Measurements from ENCODE around the gene CALM1.

CALM1 gene

GRCh38 chr14:90421632-90422020 lies 24.8 kb downstream of the CALM1 start:
- TF ChIP-seq CTCF (conservative IDR thresholded peaks at IDR 0.05; ENCODE audit: low read length): no peak
- no peak for TF ChIP-seq EZH2phosphoT487 (IDR thresholded peaks at IDR 0.05; ENCODE audit: borderline replicate concordance)
- Histone ChIP-seq H4K20me1 (ENCODE audit: insufficient read depth, low read length, poor library complexity, severe bottlenecking) (no peaks in the 10 kb centered on the region), H3K9me3 (ENCODE audit: insufficient read depth, low read depth, low read length) (no peaks in the 10 kb centered on the region), H3K4me2 (ENCODE audit: low read depth, low read length, poor library complexity, severe bottlenecking) (no peak overlapping the region), H3K9ac (ENCODE audit: low read depth, low read length, poor library complexity, severe bottlenecking) (no peak overlapping the region), H3K79me2 (ENCODE audit: insufficient read depth, low read length) (no peaks in the 10 kb centered on the region), H3K27me3 (ENCODE audit: insufficient read depth, low read length, poor library complexity, severe bottlenecking) (no peaks in the 10 kb centered on the region), H3F3A (ENCODE audit: low read depth) (no peaks in the 10 kb centered on the region), H3K4me3 (ENCODE audit: low read length, poor library complexity, severe bottlenecking) (no peak overlapping the region), H2AFZ (ENCODE audit: low read length) (no peak overlapping the region), H3K9me2 (replicated peaks; ENCODE audit: low read depth, low read length) (no peaks in the 10 kb centered on the region), H3K36me3 (ENCODE audit: insufficient read depth, low read length) (no peaks in the 10 kb centered on the region), H3K4me1 (ENCODE audit: insufficient read depth, low read length, poor library complexity, severe bottlenecking) (no peaks in the 10 kb centered on the region)

GRCh38 chr14:90423166-90423565 lies 26.3 kb downstream of the CALM1 start:
- Histone ChIP-seq H2AFZ (ENCODE audit: low read length) (no peak overlapping the region), H3K79me2 (ENCODE audit: insufficient read depth, low read length) (no peaks in the 10 kb centered on the region), H3K36me3 (ENCODE audit: insufficient read depth, low read length) (no peaks in the 10 kb centered on the region), H3K4me1 (ENCODE audit: insufficient read depth, low read length, poor library complexity, severe bottlenecking) (no peaks in the 10 kb centered on the region), H3K4me3 (ENCODE audit: low read length, poor library complexity, severe bottlenecking) (no peak overlapping the region), H3K4me2 (ENCODE audit: low read depth, low read length, poor library complexity, severe bottlenecking) (no peak overlapping the region), H3K27me3 (ENCODE audit: insufficient read depth, low read length, poor library complexity, severe bottlenecking) (no peaks in the 10 kb centered on the region), H3K9me3 (ENCODE audit: insufficient read depth, low read depth, low read length) (no peaks in the 10 kb centered on the region), H3K9me2 (replicated peaks; ENCODE audit: low read depth, low read length) (no peaks in the 10 kb centered on the region), H3K9ac (ENCODE audit: low read depth, low read length, poor library complexity, severe bottlenecking) (no peak overlapping the region), H4K20me1 (ENCODE audit: insufficient read depth, low read length, poor library complexity, severe bottlenecking) (no peaks in the 10 kb centered on the region), H3F3A (ENCODE audit: low read depth) (no peaks in the 10 kb centered on the region)
- no peak for TF ChIP-seq EZH2phosphoT487 (IDR thresholded peaks at IDR 0.05; ENCODE audit: borderline replicate concordance)
- no peak for TF ChIP-seq CTCF (conservative IDR thresholded peaks at IDR 0.05; ENCODE audit: low read length)

- Histone ChIP-seq H4K20me1 (ENCODE audit: insufficient read depth, low read length, poor library complexity, severe bottlenecking) (no peaks in the 10 kb centered on the region), H3K4me2 (ENCODE audit: low read depth, low read length, poor library complexity, severe bottlenecking) (no peak overlapping the region), H3F3A (ENCODE audit: low read depth) (no peaks in the 10 kb centered on the region), H3K9me2 (replicated peaks; ENCODE audit: low read depth, low read length) (no peaks in the 10 kb centered on the region), H3K4me1 (ENCODE audit: insufficient read depth, low read length, poor library complexity, severe bottlenecking) (no peaks in the 10 kb centered on the region), H3K79me2 (ENCODE audit: insufficient read depth, low read length) (no peaks in the 10 kb centered on the region), H3K36me3 (ENCODE audit: insufficient read depth, low read length) (no peaks in the 10 kb centered on the region), H3K9ac (ENCODE audit: low read depth, low read length, poor library complexity, severe bottlenecking) (no peak overlapping the region), H3K4me3 (ENCODE audit: low read length, poor library complexity, severe bottlenecking) (no peak overlapping the region), H3K27me3 (ENCODE audit: insufficient read depth, low read length, poor library complexity, severe bottlenecking) (no peaks in the 10 kb centered on the region), H3K9me3 (ENCODE audit: insufficient read depth, low read depth, low read length) (no peaks in the 10 kb centered on the region), H2AFZ (ENCODE audit: low read length) (no peak overlapping the region)
- no peak for TF ChIP-seq EZH2phosphoT487 (IDR thresholded peaks at IDR 0.05; ENCODE audit: borderline replicate concordance)
- TF ChIP-seq CTCF (conservative IDR thresholded peaks at IDR 0.05; ENCODE audit: low read length): no peak
These were observed 27.2 kb downstream of the CALM1 start for GRCh38 chr14:90424075-90424474.
